ENCODE results near the gene DLX2. TPM values are rescaled to one million over a fixed set of nuclear protein-coding genes. Genes with fewer than 3 reads are reported as not detected.

DLX2 gene
- total RNA-seq, 1 experiment from 2014 or later, result 4.4 TPM

DNA sequence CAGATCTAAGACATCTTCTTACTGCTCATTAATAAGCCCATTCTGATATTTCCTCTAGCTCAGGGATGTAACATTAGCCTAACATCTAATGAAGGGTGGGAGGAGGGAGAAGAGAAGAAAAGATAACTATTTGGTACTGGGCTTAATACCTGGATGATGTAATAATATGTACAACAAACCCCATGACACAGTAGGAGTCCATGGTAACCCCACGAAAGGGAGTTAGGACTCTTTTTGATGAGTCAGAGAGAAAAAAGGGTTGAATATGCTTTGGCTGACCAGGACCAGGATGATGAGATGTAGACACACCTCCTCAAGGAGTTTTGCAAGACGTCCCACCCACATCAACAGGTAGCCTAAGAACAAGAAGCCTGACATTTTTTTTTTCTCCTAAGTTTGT lies 34.4 kb upstream of the DLX2 start:
- TF ChIP-seq POLR2AphosphoS5 (IDR thresholded peaks at IDR 0.05; ENCODE audit: low read depth, low read length) (no peak), TCF7L2 (IDR thresholded peaks at IDR 0.05; ENCODE audit: low read depth, low read length) (no peak), SIN3A (IDR thresholded peaks at IDR 0.05; ENCODE audit: borderline replicate concordance, insufficient read depth, low read depth, low read length) (no peak)
- TF ChIP-seq, protein P1, sequence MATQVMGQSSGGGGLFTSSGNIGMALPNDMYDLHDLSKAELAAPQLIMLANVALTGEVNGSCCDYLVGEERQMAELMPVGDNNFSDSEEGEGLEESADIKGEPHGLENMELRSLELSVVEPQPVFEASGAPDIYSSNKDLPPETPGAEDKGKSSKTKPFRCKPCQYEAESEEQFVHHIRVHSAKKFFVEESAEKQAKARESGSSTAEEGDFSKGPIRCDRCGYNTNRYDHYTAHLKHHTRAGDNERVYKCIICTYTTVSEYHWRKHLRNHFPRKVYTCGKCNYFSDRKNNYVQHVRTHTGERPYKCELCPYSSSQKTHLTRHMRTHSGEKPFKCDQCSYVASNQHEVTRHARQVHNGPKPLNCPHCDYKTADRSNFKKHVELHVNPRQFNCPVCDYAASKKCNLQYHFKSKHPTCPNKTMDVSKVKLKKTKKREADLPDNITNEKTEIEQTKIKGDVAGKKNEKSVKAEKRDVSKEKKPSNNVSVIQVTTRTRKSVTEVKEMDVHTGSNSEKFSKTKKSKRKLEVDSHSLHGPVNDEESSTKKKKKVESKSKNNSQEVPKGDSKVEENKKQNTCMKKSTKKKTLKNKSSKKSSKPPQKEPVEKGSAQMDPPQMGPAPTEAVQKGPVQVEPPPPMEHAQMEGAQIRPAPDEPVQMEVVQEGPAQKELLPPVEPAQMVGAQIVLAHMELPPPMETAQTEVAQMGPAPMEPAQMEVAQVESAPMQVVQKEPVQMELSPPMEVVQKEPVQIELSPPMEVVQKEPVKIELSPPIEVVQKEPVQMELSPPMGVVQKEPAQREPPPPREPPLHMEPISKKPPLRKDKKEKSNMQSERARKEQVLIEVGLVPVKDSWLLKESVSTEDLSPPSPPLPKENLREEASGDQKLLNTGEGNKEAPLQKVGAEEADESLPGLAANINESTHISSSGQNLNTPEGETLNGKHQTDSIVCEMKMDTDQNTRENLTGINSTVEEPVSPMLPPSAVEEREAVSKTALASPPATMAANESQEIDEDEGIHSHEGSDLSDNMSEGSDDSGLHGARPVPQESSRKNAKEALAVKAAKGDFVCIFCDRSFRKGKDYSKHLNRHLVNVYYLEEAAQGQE (IDR thresholded peaks at IDR 0.05; ENCODE audit: insufficient read depth in 1 of 2, low read depth in 2 of 2, low read length in 1 of 2), result no peak
- TF ChIP-seq, protein P2, sequence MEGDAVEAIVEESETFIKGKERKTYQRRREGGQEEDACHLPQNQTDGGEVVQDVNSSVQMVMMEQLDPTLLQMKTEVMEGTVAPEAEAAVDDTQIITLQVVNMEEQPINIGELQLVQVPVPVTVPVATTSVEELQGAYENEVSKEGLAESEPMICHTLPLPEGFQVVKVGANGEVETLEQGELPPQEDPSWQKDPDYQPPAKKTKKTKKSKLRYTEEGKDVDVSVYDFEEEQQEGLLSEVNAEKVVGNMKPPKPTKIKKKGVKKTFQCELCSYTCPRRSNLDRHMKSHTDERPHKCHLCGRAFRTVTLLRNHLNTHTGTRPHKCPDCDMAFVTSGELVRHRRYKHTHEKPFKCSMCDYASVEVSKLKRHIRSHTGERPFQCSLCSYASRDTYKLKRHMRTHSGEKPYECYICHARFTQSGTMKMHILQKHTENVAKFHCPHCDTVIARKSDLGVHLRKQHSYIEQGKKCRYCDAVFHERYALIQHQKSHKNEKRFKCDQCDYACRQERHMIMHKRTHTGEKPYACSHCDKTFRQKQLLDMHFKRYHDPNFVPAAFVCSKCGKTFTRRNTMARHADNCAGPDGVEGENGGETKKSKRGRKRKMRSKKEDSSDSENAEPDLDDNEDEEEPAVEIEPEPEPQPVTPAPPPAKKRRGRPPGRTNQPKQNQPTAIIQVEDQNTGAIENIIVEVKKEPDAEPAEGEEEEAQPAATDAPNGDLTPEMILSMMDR (IDR thresholded peaks at IDR 0.05), result no peak
- DNase-seq (ENCODE audit: low read depth, low spot score), result no peak
- Histone ChIP-seq H3K27me3 (ENCODE audit: control insufficient read depth, insufficient read depth, low read length) (no peaks in the 10 kb centered on the region; the same call in 1 of the 2 replicates), H3K9me3 (ENCODE audit: control insufficient read depth, insufficient read depth, low read depth, low read length) (no peaks in the 10 kb centered on the region), H3K4me1 (ENCODE audit: control insufficient read depth, insufficient read depth, low read length) (no peaks in the 10 kb centered on the region), H3K4me3 (ENCODE audit: low read depth in 2 of 2, low read length in 2 of 2) (no peak overlapping the region), H3K27ac (ENCODE audit: low read length) (no peak overlapping the region), H3K36me3 (ENCODE audit: control insufficient read depth, insufficient read depth, low read length) (no peaks in the 10 kb centered on the region)
- intact Hi-C loops (cut with micrococcal nuclease; ENCODE audit: unreplicated experiment), result no loop called here
- no peak for ATAC-seq
- no TSS peak for BruUV-seq (replicated peaks)
- ChIA-PET POLR2A (no interaction called here), CTCF (no interaction called here)
- in situ Hi-C loops (cut with HindIII; ENCODE audit: low pct_unique_long_range_greater_than_20kb, low sequenced_read_pairs), result no loop called here

DNA sequence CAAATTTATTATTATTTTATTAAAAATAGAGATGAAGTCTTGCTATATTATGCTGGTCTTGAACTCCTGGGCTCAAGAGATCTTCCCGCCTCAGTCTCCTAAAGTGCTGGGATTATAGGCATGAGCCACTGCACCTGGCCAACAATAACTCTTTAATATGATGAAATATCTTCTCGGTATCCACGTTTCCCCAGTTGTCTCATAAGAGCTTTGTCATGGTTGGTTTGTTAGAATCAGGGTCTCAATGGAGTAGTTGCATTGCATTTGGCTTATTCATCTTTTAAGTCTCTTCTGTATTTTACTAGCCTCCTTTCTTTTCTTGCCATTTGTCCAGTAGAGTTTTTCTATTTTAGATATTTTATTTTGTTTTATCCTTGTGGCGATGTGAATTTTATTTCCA lies 32.7 kb upstream of the DLX2 start:
- intact Hi-C loops (cut with micrococcal nuclease; ENCODE audit: unreplicated experiment), result no loop called here
- Histone ChIP-seq H3K27ac (ENCODE audit: low read length) (no peak overlapping the region), H3K4me3 (ENCODE audit: low read depth in 2 of 2, low read length in 2 of 2) (no peak overlapping the region), H3K9me3 (ENCODE audit: control insufficient read depth, insufficient read depth, low read depth, low read length) (no peaks in the 10 kb centered on the region), H3K36me3 (ENCODE audit: control insufficient read depth, insufficient read depth, low read length) (no peaks in the 10 kb centered on the region), H3K4me1 (ENCODE audit: control insufficient read depth, insufficient read depth, low read length) (no peaks in the 10 kb centered on the region), H3K27me3 (ENCODE audit: control insufficient read depth, insufficient read depth, low read length) (no peaks in the 10 kb centered on the region; the same call in 1 of the 2 replicates)
- DNase-seq (ENCODE audit: low read depth, low spot score) (no peak), ATAC-seq (no peak)
- CTCF ChIA-PET, result interaction anchor here (0.6 kb wide), 1 partner anchor 250 kb away, joined by 3 read pairs; no protein-coding TSS in a partner anchor
- POLR2A ChIA-PET, result no interaction called here
- in situ Hi-C loops (cut with HindIII; ENCODE audit: low pct_unique_long_range_greater_than_20kb, low sequenced_read_pairs), result no loop called here
- TF ChIP-seq POLR2AphosphoS5 (IDR thresholded peaks at IDR 0.05; ENCODE audit: low read depth, low read length), result no peak
- no peak for TF ChIP-seq TCF7L2 (IDR thresholded peaks at IDR 0.05; ENCODE audit: low read depth, low read length)
- TF ChIP-seq, protein P1 (IDR thresholded peaks at IDR 0.05; ENCODE audit: insufficient read depth in 1 of 2, low read depth in 2 of 2, low read length in 1 of 2), result no peak
- TF ChIP-seq SIN3A (IDR thresholded peaks at IDR 0.05; ENCODE audit: borderline replicate concordance, insufficient read depth, low read depth, low read length), result no peak
- TF ChIP-seq, protein P2 (IDR thresholded peaks at IDR 0.05), result no peak
- BruUV-seq (replicated peaks), result no TSS peak
